GM12864 (cell line): ENCODE results near the gene HMGCLL1.

Source experiments
- DNase-seq: peaks from one replicate; pipeline ENCODE4 v3.0.0-alpha.2; 2011; ENCODE audit warnings: low read depth
- H3K4me3 ChIP-seq: 2 replicates; pipeline ENCODE4 v1.5.1; 2011; ENCODE audit warnings: mild to moderate bottlenecking, low read depth, low read length, control low read depth
- TF ChIP-seq, protein P1 (sequence below): IDR thresholded peaks from 2 replicates; pipeline ENCODE4 v1.5.1; 2011; ENCODE audit warnings: low read depth, mild to moderate bottlenecking, moderate library complexity, low read length, control low read depth, inconsistent platforms; ENCODE audit errors: missing control alignments

HMGCLL1 gene

DNA sequence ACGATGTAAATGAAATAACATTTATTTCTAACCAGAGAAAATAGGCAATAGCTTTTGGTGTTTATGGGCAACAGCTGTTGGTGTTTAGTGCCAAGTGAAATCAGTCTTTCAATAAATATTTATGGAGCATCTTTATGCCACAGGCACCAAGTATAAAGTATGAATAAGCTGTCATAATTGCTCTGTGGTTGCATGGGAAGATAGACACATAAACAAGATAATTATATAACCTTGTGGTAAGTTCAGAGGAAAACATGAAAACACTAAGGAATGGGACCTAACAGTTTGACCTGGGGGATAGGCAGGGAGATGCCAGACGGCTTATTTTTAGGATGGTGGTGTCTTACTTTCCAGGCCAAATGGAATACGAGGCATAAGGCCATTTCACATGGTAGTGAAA, 140.8 kb downstream of the HMGCLL1 start:
- TF ChIP-seq, protein P1, sequence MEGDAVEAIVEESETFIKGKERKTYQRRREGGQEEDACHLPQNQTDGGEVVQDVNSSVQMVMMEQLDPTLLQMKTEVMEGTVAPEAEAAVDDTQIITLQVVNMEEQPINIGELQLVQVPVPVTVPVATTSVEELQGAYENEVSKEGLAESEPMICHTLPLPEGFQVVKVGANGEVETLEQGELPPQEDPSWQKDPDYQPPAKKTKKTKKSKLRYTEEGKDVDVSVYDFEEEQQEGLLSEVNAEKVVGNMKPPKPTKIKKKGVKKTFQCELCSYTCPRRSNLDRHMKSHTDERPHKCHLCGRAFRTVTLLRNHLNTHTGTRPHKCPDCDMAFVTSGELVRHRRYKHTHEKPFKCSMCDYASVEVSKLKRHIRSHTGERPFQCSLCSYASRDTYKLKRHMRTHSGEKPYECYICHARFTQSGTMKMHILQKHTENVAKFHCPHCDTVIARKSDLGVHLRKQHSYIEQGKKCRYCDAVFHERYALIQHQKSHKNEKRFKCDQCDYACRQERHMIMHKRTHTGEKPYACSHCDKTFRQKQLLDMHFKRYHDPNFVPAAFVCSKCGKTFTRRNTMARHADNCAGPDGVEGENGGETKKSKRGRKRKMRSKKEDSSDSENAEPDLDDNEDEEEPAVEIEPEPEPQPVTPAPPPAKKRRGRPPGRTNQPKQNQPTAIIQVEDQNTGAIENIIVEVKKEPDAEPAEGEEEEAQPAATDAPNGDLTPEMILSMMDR = no peak
- H3K4me3 ChIP-seq = no peak overlapping the region
- DNase-seq = no peak

DNA sequence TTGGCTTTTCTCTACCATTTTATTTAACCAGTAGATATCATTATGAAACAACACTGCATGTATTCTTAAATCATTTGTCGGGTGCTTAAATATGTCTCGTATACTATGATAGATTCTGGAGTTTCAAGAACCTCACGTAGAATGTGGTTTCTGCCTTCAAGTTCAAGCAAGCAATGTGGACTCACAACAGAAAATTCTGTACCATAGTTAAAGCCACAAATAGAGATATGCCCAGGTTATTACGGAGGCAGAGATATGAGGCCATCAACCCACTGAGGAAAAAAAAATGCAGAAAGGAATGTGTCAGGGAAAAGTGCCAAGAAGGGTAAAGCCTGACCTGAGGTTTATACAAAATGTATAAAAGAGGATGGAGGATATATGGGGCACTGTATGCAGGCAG, 141.9 kb downstream of the HMGCLL1 start:
- H3K4me3 ChIP-seq = no peak overlapping the region
- TF ChIP-seq, protein P1 = no peak
- no peak for DNase-seq

DNA sequence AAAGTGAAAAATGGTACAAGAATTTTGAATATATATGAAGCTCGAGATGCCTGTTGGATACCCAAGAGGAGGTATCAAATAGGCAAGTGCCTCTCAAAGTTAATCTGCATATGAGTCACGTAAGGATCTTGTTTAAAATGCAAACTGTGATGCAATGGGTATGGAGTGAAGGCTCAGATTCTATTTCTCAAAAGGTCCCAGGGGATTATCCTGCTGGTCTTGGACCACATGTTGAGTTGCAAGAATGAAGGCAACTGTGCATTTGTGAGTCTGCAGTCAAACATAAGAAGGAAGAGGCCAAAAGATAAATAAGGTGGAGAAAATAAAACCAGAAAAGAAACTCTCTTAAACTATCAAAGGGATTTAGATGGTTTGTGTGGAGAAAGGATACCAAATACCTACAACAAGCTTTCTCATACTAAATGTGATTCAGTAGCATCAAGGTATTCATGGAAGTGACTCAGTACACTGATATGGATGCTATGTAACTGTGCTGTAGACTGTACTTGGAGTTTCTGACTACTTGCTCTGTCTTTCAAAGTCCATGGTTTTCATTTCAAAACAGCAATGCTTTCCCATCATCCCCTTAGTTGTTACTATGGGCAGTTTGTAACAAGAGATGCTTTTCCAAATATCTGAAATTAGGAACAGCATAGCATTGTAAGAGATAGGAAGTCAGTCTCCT, 145.4 kb downstream of the HMGCLL1 start:
- DNase-seq = no peak
- H3K4me3 ChIP-seq = no peak overlapping the region
- TF ChIP-seq, protein P1 = no peak

DNA sequence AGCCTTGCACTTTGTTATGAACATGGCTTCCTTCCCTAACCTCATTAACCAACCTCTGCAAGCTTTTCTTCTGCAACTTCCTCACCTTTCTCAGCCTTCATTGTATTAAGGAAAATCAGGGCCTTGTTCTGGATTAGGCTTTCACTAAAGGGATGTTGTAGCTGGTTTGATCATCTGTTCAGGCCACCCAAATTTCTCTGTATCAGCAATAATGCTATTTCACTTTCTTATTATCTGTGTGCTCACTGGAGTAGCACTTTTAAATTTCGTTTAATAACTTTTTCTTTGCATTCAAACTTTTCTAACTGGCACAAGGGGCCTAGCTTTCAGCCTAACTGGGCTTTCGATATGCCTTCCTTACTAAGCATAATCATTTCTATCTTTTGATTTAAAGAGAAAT, 155.1 kb downstream of the HMGCLL1 start:
- DNase-seq = no peak
- H3K4me3 ChIP-seq = no peak overlapping the region
- TF ChIP-seq, protein P1 = no peak

DNA sequence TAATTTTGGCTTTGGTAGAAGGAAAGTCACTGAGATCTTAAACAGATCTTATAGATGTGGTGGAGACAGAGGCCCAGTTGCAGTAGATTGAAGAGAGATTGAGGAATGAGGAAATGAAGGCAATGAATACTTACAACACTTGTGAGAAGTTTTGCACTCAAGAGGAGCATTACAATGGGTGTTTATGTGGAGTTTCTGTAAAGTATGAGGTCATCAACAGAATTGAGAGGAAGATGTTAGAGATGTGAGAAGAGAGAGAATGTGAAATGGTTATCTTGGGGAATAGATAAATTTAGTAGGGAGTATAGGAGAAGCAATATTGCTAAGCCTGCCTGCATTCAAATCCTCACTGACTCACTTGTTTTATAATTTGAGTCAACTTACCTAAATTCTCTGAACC, 168.3 kb downstream of the HMGCLL1 start:
- TF ChIP-seq, protein P1 = no peak
- no peak for DNase-seq
- no peak overlapping the region for H3K4me3 ChIP-seq

DNA sequence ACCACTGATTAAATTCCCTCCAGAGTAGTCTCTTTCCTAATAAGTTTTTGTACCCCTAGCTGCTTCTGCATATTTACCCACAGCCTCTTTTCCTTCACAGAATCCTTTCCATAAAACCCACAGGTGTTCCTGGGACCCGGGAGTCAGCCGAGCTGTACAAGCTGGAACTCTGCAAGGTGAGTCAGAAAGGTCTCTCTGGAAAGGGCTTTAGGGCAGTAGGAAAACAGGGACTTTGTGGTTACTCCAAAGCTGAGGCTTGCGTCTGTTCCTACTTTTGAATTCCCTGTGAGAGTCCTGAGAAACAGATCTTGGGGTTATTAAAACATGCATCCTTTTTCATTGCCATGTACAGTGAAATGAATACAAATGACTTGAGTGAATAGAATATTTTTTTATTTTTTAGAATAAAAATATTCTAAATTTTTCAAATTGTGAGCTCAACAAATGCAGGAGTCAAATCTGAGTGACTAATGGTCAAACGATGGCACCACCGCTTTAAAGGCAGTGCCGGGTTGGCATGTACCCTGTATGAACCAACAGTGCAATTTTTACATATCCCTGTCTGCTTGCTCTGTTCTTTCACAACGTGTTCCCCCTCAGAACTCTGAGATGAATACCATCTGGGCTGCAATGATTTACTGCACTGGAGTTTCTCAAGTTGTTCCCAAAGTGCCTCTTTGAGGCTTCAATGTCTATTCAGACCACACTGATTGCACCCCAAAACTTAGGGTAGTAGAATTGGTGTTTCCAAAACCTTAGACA, 173.3 kb downstream of the HMGCLL1 start:
- H3K4me3 ChIP-seq = no peak overlapping the region
- TF ChIP-seq, protein P1 = no peak
- DNase-seq = no peak
